HepG2 (cell line): ENCODE results near the gene GLUL. TPM values are rescaled to one million over a fixed set of nuclear protein-coding genes. Genes with fewer than 3 reads are reported as not detected.
A peak's percentile ranks its signal among the peaks of the same experiment; 100 is the strongest.

ENCODE experiments used
- ZC3H13 ChIP-seq: sonication (generic); formaldehyde crosslinking; IDR thresholded peaks from 2 replicates; pipeline ENCODE4 v1.8.1; 2023; ENCODE audit warnings: mild to moderate bottlenecking, missing genetic modification reagents, moderate library complexity
- ZNF24 ChIP-seq: fragments of 450-650 bp; IDR thresholded peaks from 2 replicates; pipeline ENCODE4 v1.6.1; 2017; ENCODE audit warnings: antibody characterized with exemption, mild to moderate bottlenecking
- ZNF253 ChIP-seq: sonication (generic); formaldehyde crosslinking; IDR thresholded peaks from 2 replicates; pipeline ENCODE4 v1.8.0; 2022; ENCODE audit warnings: mild to moderate bottlenecking, missing genetic modification reagents, borderline replicate concordance
- ZNF30 ChIP-seq: sonication (generic); formaldehyde crosslinking; IDR thresholded peaks from 2 replicates; pipeline ENCODE4 v1.5.0; 2020; ENCODE audit warnings: mild to moderate bottlenecking, missing genetic modification reagents
- ZNF350 ChIP-seq: sonication (generic); formaldehyde crosslinking; IDR thresholded peaks from 2 replicates; pipeline ENCODE4 v1.4.0; 2020; ENCODE audit warnings: mild to moderate bottlenecking, low read depth, missing genetic modification reagents, borderline replicate concordance
- polyA plus RNA-seq, 8 experiments: library from polyadenylated mRNA; depleted of rRNA in 3 of 8; stranded (reverse) in 7 of 8; unstranded in 1 of 8; fragments of >200 nt; fragmentation: Illumina TruSeq in 4 of 8; extraction: Trizol in 4 of 8; gene quantifications; 2 replicates each; pipeline versions ENCODE4 v1.2.1 to v1.2.3, GENCODE V29; 2011 to 2016; ENCODE audit warnings: low read depth in 4 of 8, missing spikeins in 1 of 8, mixed read lengths in 1 of 8; ENCODE audit not compliant: insufficient read depth in 1 of 8
- total RNA-seq, 5 experiments: library from RNA; depleted of rRNA; stranded (reverse); fragments of >200 nt; fragmentation: Illumina TruSeq; extraction: Trizol; gene quantifications; 2 replicates each; pipeline ENCODE4 v1.2.3, GENCODE V29; 2016; ENCODE audit warnings: low read depth in 1 of 5
- TF ChIP-seq, protein P1 (sequence below): sonication (generic); formaldehyde crosslinking; IDR thresholded peaks from 2 replicates; pipeline ENCODE4 v1.4.0; 2020; ENCODE audit warnings: missing genetic modification reagents
- TF ChIP-seq, protein P2 (sequence below): sonication (generic); formaldehyde crosslinking; IDR thresholded peaks from 2 replicates; pipeline ENCODE4 v1.4.0; 2020; ENCODE audit warnings: missing genetic modification reagents
- TF ChIP-seq, protein P3 (sequence below): sonication (generic); formaldehyde crosslinking; IDR thresholded peaks from 2 replicates; pipeline ENCODE4 v1.5.0; 2020; ENCODE audit warnings: mild to moderate bottlenecking, missing genetic modification reagents
- TF ChIP-seq, protein P4 (sequence below): sonication (generic); formaldehyde crosslinking; conservative IDR thresholded peaks from 2 replicates; pipeline ENCODE4 v1.4.0; 2020; ENCODE audit warnings: mild to moderate bottlenecking, missing genetic modification reagents, moderate library complexity
- TF ChIP-seq, protein P5 (sequence below): sonication (generic); formaldehyde crosslinking; IDR thresholded peaks from 2 replicates; pipeline ENCODE4 v1.4.0; 2020; ENCODE audit warnings: mild to moderate bottlenecking, missing genetic modification reagents, borderline replicate concordance

The GLUL gene
- total and polyA plus RNA-seq, 2 of the 13 experiments (the other 11 are each of a cell fraction or from before 2014, with no cell fraction given): 423 to 827 TPM

DNA sequence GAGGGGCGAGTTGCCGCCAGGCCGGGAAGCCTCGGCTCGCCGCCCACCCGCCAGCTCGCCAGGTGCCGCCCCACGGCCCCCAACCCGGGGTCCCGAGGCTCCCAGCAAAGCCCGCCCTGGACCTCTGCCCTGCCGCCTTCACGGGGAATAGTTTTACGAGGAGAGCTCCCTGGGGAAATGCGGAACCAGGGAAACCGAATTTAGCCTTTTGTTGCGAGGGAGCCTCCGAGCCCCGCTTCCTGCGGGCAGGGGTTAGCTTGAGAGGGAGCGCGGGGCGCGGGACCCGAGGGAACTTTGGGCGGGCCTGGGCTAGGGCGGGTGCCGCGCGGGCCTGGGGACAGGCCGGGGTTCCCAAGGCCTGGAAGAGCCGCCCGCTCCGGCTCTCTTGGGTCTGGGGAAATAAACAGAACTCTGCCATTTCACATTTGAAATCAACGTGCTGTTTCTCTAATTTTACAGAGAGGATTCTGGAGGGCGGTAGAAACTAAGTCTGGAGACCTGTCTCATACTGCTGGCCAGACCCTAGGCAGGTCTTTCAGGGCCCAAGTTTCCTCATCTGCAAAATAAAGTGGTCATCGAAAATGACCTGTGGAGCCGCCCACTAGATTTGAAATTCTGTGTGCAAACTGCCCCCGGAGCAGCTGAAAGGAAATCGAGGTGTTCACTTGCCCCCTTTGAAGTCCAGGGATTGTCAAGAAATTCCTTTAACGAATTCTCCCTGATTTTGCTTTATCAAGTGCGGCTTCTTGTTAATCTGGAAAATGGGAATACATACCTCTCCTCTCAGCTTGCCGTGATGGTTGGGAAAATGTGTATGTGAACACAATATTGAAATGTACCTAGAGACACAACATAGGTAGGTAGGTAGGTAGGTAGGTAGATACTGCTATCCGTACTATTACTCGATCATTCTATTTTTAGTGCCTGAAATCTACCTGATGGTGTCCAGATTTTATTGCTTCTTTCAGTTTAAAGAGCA lies 749 bp upstream of the GLUL start (continued):
- TF ChIP-seq, protein P1, sequence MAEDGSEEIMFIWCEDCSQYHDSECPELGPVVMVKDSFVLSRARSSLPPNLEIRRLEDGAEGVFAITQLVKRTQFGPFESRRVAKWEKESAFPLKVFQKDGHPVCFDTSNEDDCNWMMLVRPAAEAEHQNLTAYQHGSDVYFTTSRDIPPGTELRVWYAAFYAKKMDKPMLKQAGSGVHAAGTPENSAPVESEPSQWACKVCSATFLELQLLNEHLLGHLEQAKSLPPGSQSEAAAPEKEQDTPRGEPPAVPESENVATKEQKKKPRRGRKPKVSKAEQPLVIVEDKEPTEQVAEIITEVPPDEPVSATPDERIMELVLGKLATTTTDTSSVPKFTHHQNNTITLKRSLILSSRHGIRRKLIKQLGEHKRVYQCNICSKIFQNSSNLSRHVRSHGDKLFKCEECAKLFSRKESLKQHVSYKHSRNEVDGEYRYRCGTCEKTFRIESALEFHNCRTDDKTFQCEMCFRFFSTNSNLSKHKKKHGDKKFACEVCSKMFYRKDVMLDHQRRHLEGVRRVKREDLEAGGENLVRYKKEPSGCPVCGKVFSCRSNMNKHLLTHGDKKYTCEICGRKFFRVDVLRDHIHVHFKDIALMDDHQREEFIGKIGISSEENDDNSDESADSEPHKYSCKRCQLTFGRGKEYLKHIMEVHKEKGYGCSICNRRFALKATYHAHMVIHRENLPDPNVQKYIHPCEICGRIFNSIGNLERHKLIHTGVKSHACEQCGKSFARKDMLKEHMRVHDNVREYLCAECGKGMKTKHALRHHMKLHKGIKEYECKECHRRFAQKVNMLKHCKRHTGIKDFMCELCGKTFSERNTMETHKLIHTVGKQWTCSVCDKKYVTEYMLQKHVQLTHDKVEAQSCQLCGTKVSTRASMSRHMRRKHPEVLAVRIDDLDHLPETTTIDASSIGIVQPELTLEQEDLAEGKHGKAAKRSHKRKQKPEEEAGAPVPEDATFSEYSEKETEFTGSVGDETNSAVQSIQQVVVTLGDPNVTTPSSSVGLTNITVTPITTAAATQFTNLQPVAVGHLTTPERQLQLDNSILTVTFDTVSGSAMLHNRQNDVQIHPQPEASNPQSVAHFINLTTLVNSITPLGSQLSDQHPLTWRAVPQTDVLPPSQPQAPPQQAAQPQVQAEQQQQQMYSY (CRISPR knock-in tag): 0 out of 2 replicates have a peak, but pooled peaks have one; percentile 15
- TF ChIP-seq ZNF253 (CRISPR knock-in tag) (no peak), ZNF30 (CRISPR knock-in tag) (no peak), ZNF350 (CRISPR knock-in tag) (no peak), ZNF24 (no peak), ZC3H13 (CRISPR knock-in tag) (no peak)
- TF ChIP-seq, protein P2, sequence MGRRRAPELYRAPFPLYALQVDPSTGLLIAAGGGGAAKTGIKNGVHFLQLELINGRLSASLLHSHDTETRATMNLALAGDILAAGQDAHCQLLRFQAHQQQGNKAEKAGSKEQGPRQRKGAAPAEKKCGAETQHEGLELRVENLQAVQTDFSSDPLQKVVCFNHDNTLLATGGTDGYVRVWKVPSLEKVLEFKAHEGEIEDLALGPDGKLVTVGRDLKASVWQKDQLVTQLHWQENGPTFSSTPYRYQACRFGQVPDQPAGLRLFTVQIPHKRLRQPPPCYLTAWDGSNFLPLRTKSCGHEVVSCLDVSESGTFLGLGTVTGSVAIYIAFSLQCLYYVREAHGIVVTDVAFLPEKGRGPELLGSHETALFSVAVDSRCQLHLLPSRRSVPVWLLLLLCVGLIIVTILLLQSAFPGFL (CRISPR knock-in tag): 0 out of 2 replicates have a peak, but pooled peaks have one; percentile 26
- TF ChIP-seq, protein P3, sequence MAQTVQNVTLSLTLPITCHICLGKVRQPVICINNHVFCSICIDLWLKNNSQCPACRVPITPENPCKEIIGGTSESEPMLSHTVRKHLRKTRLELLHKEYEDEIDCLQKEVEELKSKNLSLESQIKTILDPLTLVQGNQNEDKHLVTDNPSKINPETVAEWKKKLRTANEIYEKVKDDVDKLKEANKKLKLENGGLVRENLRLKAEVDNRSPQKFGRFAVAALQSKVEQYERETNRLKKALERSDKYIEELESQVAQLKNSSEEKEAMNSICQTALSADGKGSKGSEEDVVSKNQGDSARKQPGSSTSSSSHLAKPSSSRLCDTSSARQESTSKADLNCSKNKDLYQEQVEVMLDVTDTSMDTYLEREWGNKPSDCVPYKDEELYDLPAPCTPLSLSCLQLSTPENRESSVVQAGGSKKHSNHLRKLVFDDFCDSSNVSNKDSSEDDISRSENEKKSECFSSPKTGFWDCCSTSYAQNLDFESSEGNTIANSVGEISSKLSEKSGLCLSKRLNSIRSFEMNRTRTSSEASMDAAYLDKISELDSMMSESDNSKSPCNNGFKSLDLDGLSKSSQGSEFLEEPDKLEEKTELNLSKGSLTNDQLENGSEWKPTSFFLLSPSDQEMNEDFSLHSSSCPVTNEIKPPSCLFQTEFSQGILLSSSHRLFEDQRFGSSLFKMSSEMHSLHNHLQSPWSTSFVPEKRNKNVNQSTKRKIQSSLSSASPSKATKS (CRISPR knock-in tag): no peak
- TF ChIP-seq, protein P4, sequence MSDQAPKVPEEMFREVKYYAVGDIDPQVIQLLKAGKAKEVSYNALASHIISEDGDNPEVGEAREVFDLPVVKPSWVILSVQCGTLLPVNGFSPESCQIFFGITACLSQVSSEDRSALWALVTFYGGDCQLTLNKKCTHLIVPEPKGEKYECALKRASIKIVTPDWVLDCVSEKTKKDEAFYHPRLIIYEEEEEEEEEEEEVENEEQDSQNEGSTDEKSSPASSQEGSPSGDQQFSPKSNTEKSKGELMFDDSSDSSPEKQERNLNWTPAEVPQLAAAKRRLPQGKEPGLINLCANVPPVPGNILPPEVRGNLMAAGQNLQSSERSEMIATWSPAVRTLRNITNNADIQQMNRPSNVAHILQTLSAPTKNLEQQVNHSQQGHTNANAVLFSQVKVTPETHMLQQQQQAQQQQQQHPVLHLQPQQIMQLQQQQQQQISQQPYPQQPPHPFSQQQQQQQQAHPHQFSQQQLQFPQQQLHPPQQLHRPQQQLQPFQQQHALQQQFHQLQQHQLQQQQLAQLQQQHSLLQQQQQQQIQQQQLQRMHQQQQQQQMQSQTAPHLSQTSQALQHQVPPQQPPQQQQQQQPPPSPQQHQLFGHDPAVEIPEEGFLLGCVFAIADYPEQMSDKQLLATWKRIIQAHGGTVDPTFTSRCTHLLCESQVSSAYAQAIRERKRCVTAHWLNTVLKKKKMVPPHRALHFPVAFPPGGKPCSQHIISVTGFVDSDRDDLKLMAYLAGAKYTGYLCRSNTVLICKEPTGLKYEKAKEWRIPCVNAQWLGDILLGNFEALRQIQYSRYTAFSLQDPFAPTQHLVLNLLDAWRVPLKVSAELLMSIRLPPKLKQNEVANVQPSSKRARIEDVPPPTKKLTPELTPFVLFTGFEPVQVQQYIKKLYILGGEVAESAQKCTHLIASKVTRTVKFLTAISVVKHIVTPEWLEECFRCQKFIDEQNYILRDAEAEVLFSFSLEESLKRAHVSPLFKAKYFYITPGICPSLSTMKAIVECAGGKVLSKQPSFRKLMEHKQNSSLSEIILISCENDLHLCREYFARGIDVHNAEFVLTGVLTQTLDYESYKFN (CRISPR knock-in tag): no peak; the same call in 1 of the 2 replicates
- TF ChIP-seq, protein P5, sequence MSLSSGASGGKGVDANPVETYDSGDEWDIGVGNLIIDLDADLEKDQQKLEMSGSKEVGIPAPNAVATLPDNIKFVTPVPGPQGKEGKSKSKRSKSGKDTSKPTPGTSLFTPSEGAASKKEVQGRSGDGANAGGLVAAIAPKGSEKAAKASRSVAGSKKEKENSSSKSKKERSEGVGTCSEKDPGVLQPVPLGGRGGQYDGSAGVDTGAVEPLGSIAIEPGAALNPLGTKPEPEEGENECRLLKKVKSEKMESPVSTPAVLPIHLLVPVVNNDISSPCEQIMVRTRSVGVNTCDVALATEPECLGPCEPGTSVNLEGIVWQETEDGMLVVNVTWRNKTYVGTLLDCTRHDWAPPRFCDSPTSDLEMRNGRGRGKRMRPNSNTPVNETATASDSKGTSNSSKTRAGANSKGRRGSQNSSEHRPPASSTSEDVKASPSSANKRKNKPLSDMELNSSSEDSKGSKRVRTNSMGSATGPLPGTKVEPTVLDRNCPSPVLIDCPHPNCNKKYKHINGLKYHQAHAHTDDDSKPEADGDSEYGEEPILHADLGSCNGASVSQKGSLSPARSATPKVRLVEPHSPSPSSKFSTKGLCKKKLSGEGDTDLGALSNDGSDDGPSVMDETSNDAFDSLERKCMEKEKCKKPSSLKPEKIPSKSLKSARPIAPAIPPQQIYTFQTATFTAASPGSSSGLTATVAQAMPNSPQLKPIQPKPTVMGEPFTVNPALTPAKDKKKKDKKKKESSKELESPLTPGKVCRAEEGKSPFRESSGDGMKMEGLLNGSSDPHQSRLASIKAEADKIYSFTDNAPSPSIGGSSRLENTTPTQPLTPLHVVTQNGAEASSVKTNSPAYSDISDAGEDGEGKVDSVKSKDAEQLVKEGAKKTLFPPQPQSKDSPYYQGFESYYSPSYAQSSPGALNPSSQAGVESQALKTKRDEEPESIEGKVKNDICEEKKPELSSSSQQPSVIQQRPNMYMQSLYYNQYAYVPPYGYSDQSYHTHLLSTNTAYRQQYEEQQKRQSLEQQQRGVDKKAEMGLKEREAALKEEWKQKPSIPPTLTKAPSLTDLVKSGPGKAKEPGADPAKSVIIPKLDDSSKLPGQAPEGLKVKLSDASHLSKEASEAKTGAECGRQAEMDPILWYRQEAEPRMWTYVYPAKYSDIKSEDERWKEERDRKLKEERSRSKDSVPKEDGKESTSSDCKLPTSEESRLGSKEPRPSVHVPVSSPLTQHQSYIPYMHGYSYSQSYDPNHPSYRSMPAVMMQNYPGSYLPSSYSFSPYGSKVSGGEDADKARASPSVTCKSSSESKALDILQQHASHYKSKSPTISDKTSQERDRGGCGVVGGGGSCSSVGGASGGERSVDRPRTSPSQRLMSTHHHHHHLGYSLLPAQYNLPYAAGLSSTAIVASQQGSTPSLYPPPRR (CRISPR knock-in tag): 0 out of 2 replicates have a peak, but pooled peaks have one; percentile 4
